ENCODE results near the gene ATP5PD. TPM values are rescaled to one million over a fixed set of nuclear protein-coding genes. Genes with fewer than 3 reads are reported as not detected.

The ATP5PD gene
- total RNA-seq: 100 to 1,000 TPM; 185 to 189 TPM

DNA sequence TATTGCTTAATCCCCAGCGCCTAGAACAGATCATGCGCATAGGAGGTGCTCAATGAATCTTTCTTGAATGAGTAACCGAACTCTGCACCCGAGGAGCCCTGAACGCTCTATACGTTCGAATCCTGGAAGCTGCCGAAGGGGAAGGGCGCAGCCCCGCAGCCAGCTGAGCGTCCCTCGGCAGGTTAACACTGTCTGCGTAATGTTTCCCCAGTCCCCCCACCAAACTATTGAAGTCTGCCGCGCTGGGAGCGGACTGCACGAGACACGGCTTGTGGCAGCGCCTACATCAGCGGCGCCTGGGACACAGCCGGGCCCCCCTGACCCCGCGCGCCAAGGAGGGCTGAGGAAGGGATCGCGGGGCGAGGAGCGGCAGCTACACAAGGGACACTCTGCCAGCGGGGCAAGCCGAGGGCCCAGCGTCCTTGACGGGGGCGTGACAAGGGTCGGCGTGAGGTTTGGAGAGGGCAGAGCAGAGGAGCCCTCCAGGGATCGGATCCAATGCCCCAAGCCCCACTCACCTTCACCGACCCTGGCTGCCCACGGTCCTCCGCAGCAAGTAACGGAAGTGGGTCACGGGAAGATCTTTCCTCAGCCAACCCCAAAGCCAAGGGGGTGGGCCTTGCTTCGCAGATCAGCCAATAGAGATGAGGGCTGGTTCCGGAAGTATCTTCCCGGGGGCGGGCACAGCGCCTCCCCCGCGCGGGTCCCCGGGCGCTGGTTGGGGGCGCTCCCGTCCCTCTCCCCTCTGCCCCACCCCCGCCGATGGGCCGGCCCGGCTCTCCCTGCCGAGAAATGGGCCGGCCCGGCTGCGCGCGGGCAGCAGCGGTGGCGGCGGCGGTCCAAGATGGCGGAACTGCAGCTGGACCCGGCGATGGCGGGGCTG lies at the start of gene ATP5PD, which contains the start of gene KCTD2:
Gene ATP5PD, minus strand, starts transcription at position 563 of the 883 bp plus-strand sequence. CDS start 4,319 bp downstream, outside the sequence.
Gene KCTD2, plus strand, starts transcription at position 819 of the 883 bp plus-strand sequence. Its CDS starts 26 bp downstream, at position 845.
- Mint-ChIP-seq H3K27ac (peak within 1 kb of the TSS; percentile 89), H3K9me3 (no peaks in the 10 kb centered on the region), H3K4me3 (peak within 1 kb of the TSS; percentile 98)

DNA sequence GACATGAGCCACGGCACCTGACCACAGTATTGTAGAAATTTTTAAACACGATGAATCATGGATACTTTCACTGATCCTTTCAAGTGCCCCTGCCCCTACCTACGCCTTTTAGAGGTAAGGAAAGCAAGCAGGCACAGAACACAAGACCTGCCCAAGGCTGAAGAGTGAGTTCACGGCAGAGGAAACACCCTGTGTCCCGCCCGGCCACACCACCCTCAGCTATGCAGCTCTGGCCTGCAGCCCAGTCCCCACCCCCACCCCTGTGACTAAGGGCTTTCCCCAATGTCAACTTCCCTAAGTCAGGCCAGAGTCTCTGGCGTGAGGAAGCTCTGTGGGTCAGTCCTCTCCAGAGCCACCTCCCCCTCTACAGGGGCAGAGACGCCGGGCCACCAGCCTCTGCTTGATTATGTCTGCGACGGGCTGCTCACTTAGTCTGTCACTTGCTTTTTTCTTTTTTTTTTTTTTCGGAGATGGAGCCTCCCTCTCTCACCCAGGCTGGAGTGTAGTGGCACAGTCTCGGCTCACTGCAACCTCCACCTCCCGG lies 49.4 kb upstream of the ATP5PD start:
- H3K27ac Mint-ChIP-seq: no peak overlapping the region
- no peaks in the 10 kb centered on the region for H3K27me3 Mint-ChIP-seq
- H3K9me3 Mint-ChIP-seq: no peaks in the 10 kb centered on the region
- no peak for DNase-seq
- no peak overlapping the region for H3K4me3 Mint-ChIP-seq
- no peaks in the 10 kb centered on the region for H3K4me1 Mint-ChIP-seq
- H3K36me3 Mint-ChIP-seq: no peaks in the 10 kb centered on the region

More for the DNA sequence above, at the start of gene ATP5PD, which contains the start of gene KCTD2:
- Mint-ChIP-seq H3K4me1 (peaks cover 30% of the 10 kb centered on the region), H3K36me3 (peaks cover 6% of the 10 kb centered on the region), H3K27me3 (no peaks in the 10 kb centered on the region)
- peak; percentile 97 for DNase-seq

DNA sequence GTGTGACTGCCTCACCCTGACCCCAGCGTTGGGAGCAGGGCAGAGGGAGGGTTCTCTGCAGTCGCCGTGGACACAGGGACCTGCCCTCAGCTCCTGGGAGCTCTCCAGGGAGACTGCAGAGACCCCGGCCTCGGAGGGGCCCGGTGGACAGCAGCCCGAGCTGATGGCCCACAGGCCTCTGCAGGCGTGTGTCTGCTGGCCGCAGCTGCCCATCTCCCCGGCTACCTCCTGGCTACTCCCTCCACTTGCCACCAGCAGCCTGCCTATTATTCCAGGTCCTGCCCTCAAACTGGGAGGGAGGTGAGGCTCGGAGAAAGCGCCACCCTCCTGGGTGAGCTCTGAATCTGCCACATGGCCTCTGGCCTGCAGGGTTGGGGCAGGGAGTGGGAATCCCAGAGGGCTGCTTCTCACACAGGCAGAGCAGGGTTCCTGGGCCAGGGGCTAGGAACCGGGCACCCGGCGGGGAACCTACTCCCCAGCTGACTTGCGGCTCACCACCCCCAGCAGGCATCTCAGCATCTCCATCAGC lies 48.2 kb upstream of the ATP5PD start:
- no peaks in the 10 kb centered on the region for H3K9me3 Mint-ChIP-seq
- no peak overlapping the region for H3K4me3 Mint-ChIP-seq
- H3K27ac Mint-ChIP-seq: no peak overlapping the region
- H3K36me3 Mint-ChIP-seq: no peaks in the 10 kb centered on the region
- H3K27me3 Mint-ChIP-seq: no peaks in the 10 kb centered on the region
- DNase-seq: no peak
- H3K4me1 Mint-ChIP-seq: no peaks in the 10 kb centered on the region

DNA sequence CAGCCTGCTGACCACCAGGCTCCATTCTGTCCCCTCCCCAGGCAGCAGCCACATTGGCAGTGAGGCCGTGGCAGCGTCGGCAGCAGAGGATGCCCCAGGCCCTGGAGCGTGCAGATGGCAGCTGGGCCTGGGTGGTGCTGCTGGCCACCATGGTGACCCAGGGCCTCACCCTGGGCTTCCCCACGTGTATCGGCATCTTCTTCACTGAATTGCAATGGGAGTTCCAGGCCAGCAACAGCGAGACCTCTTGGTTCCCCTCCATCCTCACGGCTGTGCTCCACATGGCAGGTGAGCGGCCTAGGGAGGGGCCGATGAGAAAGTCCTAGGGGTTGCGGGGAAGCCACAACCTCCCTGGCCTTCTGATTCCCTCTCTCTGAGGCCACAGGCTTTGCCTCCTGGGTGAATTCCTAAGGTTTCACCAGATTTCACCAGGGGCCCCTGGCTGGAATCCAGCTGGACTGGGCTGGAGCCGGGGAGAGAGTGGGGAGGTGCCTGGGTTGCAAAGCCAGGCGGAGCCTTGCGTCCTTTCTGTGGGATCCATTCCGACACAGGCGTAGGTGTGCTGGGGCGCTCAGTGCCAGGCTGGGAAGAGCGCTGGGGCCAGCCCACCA lies 46.9 kb upstream of the ATP5PD start:
- Mint-ChIP-seq H3K27ac (no peak overlapping the region), H3K4me1 (peaks cover 11% of the 10 kb centered on the region), H3K4me3 (no peak overlapping the region), H3K36me3 (no peaks in the 10 kb centered on the region), H3K27me3 (no peaks in the 10 kb centered on the region), H3K9me3 (no peaks in the 10 kb centered on the region)
- no peak for DNase-seq

DNA sequence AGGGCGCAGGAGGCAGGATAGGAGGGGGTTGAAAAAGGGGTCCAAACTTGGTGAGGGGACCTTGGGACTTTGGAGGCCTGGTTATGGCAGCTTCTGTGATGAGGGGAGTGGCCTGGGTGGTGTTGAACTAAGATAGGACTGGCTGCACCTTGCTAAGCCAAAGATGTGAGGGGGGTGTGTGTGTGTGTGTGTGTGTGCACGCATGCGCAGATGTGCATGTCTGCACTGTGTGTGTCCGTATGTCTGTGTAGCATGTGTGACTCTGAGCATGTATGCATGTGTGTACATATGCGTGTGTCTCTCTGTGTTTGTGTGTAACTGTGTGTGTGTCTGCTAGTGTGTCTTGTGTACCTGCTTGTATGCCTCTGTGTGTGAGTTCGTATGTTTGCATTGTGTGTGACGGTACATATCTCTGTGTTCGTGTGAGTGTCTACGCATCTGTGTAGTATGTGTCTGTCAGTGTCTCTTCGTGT lies 45.1 kb upstream of the ATP5PD start:
- DNase-seq: no peak
- H3K4me3 Mint-ChIP-seq: no peak overlapping the region
- H3K36me3 Mint-ChIP-seq: no peaks in the 10 kb centered on the region
- H3K27ac Mint-ChIP-seq: no peak overlapping the region
- no peaks in the 10 kb centered on the region for H3K27me3 Mint-ChIP-seq
- H3K4me1 Mint-ChIP-seq: peaks cover 19% of the 10 kb centered on the region
- H3K9me3 Mint-ChIP-seq: no peaks in the 10 kb centered on the region

DNA sequence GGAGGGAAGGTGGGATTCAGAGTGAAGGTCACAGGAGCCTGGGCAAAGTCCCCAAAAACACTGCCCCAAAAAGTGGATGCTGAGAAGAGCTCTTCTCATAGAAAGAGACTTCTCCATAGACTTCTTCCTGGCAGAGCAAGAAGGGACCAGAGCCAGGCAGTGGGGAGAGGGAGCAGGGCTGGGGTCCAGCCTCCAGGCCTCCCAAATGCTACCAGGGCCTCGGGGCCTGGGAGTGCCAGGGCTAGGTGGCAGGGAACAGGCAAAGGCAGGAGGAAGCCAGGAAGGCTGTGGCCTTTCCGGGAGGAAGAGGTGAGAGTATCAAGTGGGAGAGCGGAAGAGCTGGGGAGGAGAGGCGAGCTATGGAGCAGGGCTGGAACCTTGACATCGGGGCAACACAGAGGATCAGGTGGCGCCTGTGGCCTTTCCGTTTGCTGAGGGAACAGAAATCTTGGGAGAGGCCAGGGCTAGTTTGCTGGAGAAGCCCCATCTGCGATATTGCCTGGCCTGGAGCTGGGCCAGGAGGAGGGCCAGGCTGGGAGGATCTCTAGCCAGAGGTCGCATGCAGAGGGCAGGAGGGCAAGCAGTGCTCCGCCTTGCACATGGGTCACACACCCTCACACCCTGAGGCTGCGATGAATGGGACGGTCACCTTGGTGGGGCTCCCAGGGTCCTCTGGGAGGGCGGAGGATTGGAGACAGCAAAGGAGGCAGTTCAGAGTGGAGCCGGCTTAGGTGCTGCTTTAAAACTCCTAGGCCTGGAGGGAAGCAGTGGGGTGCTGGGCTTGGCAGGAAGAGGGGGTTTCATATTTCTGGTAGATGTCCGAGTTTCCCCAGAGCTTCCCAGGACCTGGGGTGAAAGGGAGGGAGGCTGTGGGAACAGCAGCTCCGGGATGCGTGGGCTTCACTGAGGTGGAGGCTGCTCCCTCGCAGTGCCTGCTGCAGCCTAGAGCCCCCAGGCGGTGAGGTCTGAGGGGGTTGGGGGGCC lies 44.4 kb upstream of the ATP5PD start:
- no peak for DNase-seq
- Mint-ChIP-seq H3K27ac (no peak overlapping the region), H3K4me3 (no peak overlapping the region), H3K27me3 (no peaks in the 10 kb centered on the region), H3K36me3 (no peaks in the 10 kb centered on the region), H3K9me3 (no peaks in the 10 kb centered on the region), H3K4me1 (peaks cover 24% of the 10 kb centered on the region)

DNA sequence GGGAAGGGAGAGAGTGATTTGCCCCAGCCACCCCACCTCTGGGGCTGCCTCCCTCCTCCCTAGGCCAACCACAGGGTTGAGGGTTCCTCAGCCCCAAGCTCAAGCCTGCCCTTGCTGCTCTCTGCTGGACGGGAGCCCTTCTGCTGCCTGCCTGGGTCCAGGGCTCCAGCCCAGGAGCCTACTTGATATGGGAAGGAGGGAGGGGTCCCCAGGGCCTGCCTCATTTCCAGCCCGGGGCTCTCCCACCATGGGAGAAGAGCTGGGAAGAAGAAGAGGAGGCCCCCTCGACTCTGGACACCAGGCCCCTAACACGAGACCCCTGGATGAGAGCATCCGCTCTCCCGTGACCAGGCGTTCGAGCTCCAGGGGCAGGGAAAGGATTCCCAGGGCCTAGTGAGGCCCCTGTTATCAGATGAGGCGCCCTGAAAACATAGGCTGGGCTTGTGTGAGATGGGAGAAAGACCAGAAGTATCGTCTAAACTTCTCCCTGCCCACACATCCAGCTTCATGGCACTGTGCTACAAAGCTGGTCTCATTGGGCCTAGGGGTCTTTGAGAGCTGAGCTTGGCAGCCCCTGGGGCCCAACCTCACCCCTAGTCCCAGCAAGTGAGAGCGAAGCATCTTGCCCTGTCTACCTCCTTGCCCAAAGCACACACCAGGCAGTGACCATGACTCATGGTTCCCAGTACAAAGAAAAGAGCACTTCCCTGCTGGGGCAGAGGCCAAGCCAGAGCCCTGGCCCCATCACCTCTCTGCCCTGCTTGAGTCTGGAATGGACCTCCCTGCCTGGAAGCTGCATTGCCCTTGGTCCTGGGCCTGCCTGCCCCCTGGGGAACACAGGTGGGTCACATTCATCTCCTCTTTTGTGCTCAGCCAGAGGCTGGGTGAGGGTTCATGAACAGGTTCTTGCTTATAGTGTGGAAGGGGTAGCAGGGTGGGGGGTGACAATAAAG lies 42.0 kb upstream of the ATP5PD start:
- Mint-ChIP-seq H3K4me3 (peak overlapping the region; percentile 69), H3K27me3 (no peaks in the 10 kb centered on the region), H3K9me3 (no peaks in the 10 kb centered on the region), H3K4me1 (peaks cover 30% of the 10 kb centered on the region), H3K36me3 (no peaks in the 10 kb centered on the region), H3K27ac (no peak overlapping the region)
- DNase-seq: peak; percentile 20

DNA sequence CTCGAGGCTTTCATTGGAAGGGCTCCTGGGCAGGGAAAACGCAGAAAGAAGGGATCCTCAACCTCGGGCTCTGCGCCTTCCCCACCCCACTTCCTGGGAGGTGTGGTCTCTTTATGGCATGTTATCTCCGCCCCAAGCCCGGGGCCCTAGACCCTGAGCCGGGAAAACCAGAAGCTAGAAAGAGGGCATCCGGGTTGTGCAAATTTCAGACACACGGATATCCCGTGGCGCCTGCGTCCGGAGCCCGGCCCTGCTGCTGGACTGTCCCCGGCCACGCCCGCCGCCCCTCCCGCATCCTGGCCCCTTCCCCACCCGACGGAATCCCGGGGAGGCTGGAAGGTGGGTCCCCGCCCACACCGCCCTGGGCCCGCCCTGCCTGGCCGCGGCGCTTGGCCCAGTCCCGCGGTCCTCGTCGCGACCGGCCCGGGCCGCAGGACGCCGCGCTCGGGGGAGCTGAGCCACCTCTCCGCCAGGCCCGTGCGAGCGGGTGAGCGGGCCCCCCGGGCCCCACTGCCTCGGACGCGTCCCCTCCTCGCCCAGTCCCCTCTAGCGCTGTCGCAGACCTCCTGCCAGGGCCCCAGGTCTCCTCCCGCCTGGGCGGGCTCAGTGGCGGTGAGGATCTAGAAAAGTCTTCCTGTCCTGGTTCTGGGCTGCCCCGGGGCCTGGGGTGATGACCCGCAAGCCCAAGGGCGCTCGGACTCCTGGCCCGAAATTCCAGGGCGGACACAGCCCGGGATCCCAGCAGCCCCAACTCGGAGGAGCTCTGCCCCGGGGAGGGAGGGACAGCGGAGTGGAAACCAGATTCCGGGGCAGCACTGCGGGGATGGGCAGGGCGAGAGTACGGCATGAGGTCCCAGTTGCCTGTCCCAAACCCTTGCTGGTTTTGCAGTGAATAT lies 41.0 kb upstream of the ATP5PD start, which contains the start of gene SLC16A5:
Gene SLC16A5, plus strand, starts transcription at position 397 of the 896 bp plus-strand sequence. CDS start 5,683 bp downstream, outside the sequence.
- Mint-ChIP-seq H3K4me3 (peak within 1 kb of the TSS; percentile 70), H3K27me3 (no peaks in the 10 kb centered on the region), H3K27ac (peak within 1 kb of the TSS; percentile 47), H3K36me3 (no peaks in the 10 kb centered on the region), H3K9me3 (no peaks in the 10 kb centered on the region), H3K4me1 (peaks cover 32% of the 10 kb centered on the region)
- peak; percentile 42 for DNase-seq

DNA sequence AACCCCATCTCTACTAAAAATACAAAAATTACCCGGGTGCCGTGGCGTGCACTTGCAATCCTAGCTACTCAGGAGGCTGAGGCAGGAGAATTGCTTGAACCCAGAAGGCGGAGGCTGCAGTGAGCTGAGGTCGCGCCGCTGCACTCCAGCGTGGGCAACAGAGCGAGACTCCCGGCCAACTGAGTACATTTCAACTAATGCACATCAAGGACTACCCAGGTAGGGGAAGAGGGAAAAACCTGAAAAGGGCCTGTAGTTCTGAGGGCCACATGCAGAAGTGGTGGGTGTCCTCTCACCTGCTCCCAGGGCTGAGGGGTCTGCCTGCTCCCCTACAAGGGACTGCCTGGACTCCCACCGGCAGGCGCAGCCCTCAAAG lies 40.4 kb upstream of the ATP5PD start:
- H3K27me3 Mint-ChIP-seq: no peaks in the 10 kb centered on the region
- no peak overlapping the region for H3K27ac Mint-ChIP-seq
- peaks cover 32% of the 10 kb centered on the region for H3K4me1 Mint-ChIP-seq
- no peaks in the 10 kb centered on the region for H3K36me3 Mint-ChIP-seq
- H3K9me3 Mint-ChIP-seq: no peaks in the 10 kb centered on the region
- H3K4me3 Mint-ChIP-seq: peak overlapping the region; percentile 70
- no peak for DNase-seq

DNA sequence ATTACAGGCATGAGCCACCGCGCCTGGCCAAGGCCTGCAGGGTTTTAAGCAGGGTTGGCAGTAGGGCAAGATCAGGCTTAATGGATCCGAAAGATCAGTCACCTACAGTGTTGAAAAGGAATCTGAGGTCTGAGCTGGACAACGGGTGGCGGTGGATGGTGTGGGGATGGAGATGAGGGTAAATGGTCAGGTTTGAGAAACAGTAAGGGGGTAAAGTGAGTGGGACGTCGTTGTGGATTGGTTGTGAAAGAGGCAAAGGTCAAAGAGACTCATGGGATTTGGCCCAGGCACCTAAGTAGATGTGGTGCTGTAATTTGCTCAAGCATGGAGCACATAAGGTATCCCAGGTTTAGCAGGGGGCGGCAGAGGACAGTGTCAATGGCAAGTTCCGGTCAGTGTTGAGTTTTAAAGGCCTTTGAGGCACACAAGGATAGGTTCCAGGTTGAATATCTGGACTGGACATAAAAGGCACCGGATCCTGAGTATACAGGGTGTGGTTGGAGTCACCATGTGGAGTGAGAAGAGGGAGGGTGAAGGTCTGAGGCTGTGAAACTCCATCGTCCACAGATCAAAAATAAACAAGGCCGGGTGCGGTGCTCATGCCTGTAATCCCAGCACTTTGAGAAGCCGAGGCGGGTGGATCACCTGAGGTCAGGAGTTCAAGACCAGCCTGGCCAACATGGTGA lies 39.9 kb upstream of the ATP5PD start:
- Mint-ChIP-seq H3K4me3 (peak overlapping the region; percentile 19), H3K36me3 (no peaks in the 10 kb centered on the region), H3K4me1 (peaks cover 32% of the 10 kb centered on the region), H3K27me3 (no peaks in the 10 kb centered on the region), H3K27ac (no peak overlapping the region), H3K9me3 (no peaks in the 10 kb centered on the region)
- DNase-seq: no peak

DNA sequence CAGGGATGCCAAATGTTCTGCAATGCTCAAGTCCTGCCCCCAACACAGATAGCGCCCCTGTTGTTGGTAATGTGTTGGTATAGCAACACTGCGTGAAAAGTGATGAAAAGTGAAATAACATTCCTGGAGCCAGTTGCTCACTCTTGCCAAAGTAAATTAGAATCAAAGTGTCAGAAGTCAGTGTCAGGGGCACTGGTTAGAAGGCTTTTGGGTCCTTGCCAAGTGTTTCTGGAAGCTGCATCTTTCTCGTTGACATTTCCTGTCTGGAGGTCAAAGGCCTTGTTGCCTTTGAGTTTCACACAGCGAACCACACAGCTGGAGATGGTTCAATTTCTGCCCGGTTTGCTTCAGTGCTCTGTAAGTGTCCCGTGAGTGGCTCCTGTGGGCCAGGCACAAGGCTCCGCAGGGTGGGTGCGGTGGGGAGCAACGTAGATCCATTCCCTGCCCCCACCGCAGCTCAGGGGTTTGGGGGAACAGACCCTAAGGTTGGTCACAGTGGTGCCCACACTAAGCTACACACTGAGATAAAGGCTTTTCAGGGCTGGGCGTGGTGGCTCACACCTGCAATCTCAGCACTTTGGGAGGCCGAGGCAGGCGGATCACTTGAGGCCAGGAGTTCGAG lies 37.4 kb upstream of the ATP5PD start:
- peak overlapping the region; percentile 48 for H3K27ac Mint-ChIP-seq
- DNase-seq: peak; percentile 18
- H3K9me3 Mint-ChIP-seq: no peaks in the 10 kb centered on the region
- H3K27me3 Mint-ChIP-seq: no peaks in the 10 kb centered on the region
- H3K36me3 Mint-ChIP-seq: no peaks in the 10 kb centered on the region
- no peak overlapping the region for H3K4me3 Mint-ChIP-seq
- H3K4me1 Mint-ChIP-seq: peaks cover 31% of the 10 kb centered on the region

DNA sequence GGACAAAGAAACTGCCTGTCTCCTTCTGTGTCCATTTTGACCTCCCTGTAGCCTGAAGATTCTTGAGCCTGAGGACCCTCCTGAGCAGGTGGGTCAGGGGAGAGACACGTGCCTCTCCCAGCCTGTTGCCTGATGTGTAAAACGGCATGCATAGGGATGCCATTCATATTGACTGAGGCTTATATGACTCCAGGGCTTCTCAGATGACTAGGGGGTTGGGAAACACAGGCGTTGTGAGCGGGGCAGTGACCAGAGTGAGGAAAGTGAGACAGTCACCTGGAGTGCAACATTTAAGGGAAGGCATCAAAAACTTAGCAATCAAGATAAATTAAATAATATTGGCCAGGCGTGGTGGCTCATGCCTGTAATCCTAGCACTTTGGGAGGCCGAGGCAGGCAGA lies 35.9 kb upstream of the ATP5PD start:
- no peaks in the 10 kb centered on the region for H3K36me3 Mint-ChIP-seq

More for the DNA sequence above, 35.9 kb upstream of the ATP5PD start:
- no peak for DNase-seq
- Mint-ChIP-seq H3K9me3 (no peaks in the 10 kb centered on the region), H3K27ac (no peak overlapping the region), H3K4me1 (peaks cover 35% of the 10 kb centered on the region), H3K27me3 (no peaks in the 10 kb centered on the region), H3K4me3 (no peak overlapping the region)

Measured in activated naive CD8-positive, alpha-beta T cell treated with anti-CD3 and anti-CD28 coated beads for 36 hours (primary cell).